GM12892 (cell line): ENCODE data around the gene PREP.

Experiments used
- POLR2A ChIP-seq: IDR thresholded peaks from 2 replicates; pipeline ENCODE4 v1.6.1; 2011; ENCODE audit warnings: low read depth, low read length, control low read depth
- POLR2AphosphoS5 ChIP-seq: IDR thresholded peaks from 2 replicates; pipeline ENCODE4 v1.6.1; 2011; ENCODE audit warnings: low read depth, low read length, control low read depth
- TAF1 ChIP-seq: IDR thresholded peaks from 2 replicates; pipeline ENCODE4 v1.6.1; 2011; ENCODE audit warnings: low read depth, mild to moderate bottlenecking, control low read depth, low read length, borderline replicate concordance

DNA sequence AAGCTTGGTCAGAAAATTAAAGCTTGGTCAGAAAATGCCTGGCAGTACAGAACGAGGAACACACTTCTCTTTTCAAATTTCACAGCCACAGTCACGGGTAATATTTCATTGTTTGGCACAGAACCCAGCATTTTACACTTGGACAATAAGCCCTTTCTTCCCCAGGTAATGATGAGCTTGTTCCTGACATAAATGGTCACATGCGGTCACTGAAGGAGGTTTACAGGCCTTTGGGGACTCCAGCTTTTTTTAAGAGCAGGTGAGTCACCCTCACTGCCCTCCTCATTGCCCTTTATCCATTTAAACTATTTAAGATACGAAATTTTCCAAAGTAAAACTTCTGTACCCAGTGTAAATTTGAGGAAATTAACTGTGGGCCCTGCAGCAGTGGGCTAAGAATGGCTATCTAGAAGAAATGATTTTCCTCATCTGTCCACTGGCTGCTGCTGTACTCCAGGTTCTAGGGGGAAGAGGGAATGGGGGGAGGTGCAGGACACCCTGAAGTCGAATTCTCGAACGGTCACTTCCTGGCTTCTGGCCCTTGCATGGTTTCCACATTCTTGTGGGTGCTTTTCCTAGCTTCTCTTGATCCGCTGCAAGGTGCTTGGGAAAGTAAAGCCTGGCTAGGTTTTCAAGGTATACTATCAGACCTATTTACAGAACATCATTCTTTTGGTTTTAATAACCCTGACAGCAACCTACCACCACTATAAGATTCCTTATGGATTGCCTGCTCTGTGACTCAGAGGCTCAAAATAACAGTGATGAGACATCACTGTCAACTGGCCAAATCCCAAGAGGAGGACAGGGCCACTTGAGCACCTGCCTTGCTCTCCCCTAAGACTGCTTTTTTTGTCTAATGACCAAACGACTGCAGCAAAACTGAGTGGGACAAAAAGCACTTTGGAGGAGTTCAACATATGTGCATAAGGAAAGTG, 75.8 kb downstream of the PREP start:
- no peak for TF ChIP-seq TAF1
- no peak for TF ChIP-seq POLR2AphosphoS5
- TF ChIP-seq POLR2A: no peak
